ENCODE data around the gene YES1. TPM values are rescaled to one million over a fixed set of nuclear protein-coding genes. Genes with fewer than 3 reads are reported as not detected.

The YES1 gene
- total RNA-seq, 1 donor from 2014 or later = 190 TPM

DNA sequence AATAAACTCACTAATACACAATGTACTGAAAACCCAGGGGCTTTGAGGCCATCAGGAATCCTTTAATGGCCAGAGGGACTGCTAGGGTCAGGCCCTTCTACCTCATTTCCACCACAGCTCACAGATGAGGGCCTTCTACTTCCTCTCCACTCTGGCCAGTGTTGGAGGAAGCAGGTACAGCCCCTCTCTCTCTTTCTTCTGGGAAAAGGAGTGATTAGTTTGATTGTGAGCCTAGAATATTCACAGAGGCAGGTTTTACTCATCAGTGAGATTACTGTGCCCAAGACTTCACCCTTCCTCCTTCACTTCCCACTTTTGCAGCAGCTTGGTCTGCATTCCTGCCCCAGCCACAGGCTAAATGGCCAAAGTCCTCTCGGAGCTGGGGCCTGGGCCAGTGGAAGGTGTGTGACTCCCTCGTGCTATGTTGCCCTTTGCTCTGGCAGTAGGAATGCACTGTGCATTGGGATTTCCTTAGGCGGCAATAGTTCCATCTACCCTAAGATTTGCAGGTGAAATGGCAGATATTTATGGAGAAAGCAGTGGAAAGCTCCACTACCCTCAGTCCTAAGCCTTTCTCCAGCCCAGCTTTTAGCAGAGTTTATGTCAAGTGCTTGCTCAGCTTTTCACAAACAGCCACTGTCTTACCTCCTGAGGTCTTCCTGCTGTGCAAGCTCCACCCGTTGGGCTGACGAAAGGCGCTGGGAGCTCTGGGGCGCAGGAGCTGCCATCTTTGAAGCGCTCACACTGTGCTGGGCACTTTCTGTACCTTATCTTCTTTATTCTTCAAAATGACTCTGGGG lies 36.2 kb upstream of the YES1 start:
- TF ChIP-seq, protein P1, sequence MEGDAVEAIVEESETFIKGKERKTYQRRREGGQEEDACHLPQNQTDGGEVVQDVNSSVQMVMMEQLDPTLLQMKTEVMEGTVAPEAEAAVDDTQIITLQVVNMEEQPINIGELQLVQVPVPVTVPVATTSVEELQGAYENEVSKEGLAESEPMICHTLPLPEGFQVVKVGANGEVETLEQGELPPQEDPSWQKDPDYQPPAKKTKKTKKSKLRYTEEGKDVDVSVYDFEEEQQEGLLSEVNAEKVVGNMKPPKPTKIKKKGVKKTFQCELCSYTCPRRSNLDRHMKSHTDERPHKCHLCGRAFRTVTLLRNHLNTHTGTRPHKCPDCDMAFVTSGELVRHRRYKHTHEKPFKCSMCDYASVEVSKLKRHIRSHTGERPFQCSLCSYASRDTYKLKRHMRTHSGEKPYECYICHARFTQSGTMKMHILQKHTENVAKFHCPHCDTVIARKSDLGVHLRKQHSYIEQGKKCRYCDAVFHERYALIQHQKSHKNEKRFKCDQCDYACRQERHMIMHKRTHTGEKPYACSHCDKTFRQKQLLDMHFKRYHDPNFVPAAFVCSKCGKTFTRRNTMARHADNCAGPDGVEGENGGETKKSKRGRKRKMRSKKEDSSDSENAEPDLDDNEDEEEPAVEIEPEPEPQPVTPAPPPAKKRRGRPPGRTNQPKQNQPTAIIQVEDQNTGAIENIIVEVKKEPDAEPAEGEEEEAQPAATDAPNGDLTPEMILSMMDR (IDR thresholded peaks at IDR 0.05; ENCODE audit: unreplicated experiment) = no peak
- no peak for DNase-seq (ENCODE audit: low spot score)
- Mint-ChIP-seq H3K4me1 (ENCODE audit: unreplicated experiment) (peaks cover 16% of the 10 kb centered on the region), H3K4me3 (ENCODE audit: unreplicated experiment) (no peak overlapping the region), H3K27ac (ENCODE audit: unreplicated experiment) (peak overlapping the region; percentile 13), H3K9me3 (ENCODE audit: unreplicated experiment) (no peaks in the 10 kb centered on the region), H3K27me3 (ENCODE audit: unreplicated experiment) (peaks cover 4% of the 10 kb centered on the region), H3K36me3 (ENCODE audit: low read depth, unreplicated experiment) (no peaks in the 10 kb centered on the region)

DNA sequence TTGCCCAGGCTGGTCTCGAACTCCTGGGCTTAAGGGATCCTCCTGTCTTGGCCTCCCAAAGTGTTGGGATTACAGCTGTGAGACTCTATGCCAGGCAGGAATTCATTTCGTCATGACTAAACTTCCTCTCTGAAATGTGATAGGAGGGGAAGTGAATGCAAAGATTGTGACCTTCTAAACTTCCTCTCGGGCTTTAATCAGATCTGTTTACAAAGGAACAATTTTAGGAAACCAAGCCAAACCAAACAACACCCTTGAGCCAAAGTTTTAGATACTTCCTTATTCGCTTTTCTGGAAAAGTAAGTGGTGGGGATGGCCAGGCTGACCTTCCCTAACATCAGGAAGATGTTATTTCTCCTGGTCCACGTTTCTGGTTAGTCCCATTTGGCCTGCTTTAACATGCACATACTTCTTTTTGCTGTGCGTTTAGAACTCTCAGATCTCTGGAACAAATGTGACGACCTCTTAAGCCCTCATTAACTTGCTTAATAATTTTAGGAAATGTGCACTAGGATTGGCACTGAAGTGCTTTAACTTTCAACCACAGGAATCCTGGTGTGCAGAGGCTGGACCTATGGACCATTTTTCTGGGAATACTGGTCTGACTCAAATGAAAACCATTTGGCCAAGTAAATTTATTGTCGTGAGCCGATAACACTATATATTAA lies 33.2 kb upstream of the YES1 start:
- DNase-seq (ENCODE audit: low spot score) = no peak

DNA sequence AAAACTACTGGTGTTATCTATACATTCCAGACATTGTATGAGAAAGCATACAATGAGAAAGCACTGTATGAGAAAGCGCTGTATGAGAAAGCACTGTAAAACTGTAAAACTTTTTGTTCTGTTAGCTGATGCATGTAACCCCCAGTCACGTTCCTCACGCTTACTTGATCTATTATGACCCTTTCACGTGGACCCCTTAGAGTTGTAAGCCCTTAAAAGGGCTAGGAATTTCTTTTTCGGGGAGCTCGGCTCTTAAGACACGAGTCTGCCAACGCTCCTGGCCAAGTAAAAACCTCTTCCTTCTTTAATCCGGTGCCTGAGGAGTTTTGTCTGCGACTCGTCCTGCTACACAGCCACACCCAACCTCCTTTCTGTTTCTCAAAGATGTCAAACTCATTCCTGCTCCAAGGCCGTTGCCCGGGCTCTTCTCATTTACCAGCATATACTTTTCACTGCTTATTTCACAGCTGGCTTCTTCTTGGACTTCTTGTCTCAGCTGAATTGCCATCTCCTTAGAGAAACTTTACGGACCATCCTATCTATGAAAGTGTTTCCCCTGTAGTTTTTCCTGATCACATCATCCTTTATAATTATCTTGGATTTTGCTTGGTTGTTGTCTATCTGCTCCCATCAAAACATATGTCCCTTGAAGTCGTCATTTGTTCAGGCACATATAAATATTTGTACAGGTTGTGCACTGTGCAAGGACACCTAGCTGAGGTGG lies 29.8 kb upstream of the YES1 start:
- H3K9me3 Mint-ChIP-seq (ENCODE audit: unreplicated experiment) = no peaks in the 10 kb centered on the region
- peaks cover 24% of the 10 kb centered on the region for H3K4me1 Mint-ChIP-seq (ENCODE audit: unreplicated experiment)
- DNase-seq (ENCODE audit: low spot score) = no peak
- H3K4me3 Mint-ChIP-seq (ENCODE audit: unreplicated experiment) = no peak overlapping the region
- H3K27me3 Mint-ChIP-seq (ENCODE audit: unreplicated experiment) = peaks cover 8% of the 10 kb centered on the region
- no peaks in the 10 kb centered on the region for H3K36me3 Mint-ChIP-seq (ENCODE audit: low read depth, unreplicated experiment)
- peak overlapping the region; percentile 44 for H3K27ac Mint-ChIP-seq (ENCODE audit: unreplicated experiment)
- TF ChIP-seq, protein P1 (IDR thresholded peaks at IDR 0.05; ENCODE audit: unreplicated experiment) = no peak

More for the DNA sequence above, 33.2 kb upstream of the YES1 start:
- H3K4me1 Mint-ChIP-seq (ENCODE audit: unreplicated experiment) = peaks cover 29% of the 10 kb centered on the region
- H3K27ac Mint-ChIP-seq (ENCODE audit: unreplicated experiment) = peak overlapping the region; percentile 48
- TF ChIP-seq, protein P1 (IDR thresholded peaks at IDR 0.05; ENCODE audit: unreplicated experiment) = no peak
- H3K9me3 Mint-ChIP-seq (ENCODE audit: unreplicated experiment) = no peaks in the 10 kb centered on the region
- H3K27me3 Mint-ChIP-seq (ENCODE audit: unreplicated experiment) = peaks cover 6% of the 10 kb centered on the region
- H3K36me3 Mint-ChIP-seq (ENCODE audit: low read depth, unreplicated experiment) = no peaks in the 10 kb centered on the region
- H3K4me3 Mint-ChIP-seq (ENCODE audit: unreplicated experiment) = no peak overlapping the region

DNA sequence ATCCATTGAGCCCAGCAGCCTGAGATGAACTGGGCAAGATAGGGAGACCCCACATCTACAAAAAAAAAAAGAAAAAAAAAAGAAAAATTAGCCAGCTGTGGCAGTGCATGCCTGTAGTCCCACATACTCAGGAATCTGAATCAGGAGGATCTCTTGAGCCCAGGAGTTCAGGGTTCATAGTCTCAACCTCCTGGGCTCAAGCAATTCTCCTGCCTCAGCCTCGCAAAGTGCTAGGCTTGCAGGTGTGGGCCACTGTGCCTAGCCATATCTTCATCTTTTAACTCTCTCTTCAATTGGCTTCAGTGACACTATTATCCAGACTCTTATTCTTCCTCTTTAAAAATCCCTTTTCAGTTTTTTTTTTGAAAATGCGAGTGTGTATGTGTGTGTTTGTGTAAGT lies 28.5 kb upstream of the YES1 start:
- H3K4me3 Mint-ChIP-seq (ENCODE audit: unreplicated experiment) = no peak overlapping the region
- H3K36me3 Mint-ChIP-seq (ENCODE audit: low read depth, unreplicated experiment) = peaks cover 4% of the 10 kb centered on the region
- no peak overlapping the region for H3K27ac Mint-ChIP-seq (ENCODE audit: unreplicated experiment)
- TF ChIP-seq, protein P1 (IDR thresholded peaks at IDR 0.05; ENCODE audit: unreplicated experiment) = no peak
- peaks cover 22% of the 10 kb centered on the region for H3K4me1 Mint-ChIP-seq (ENCODE audit: unreplicated experiment)
- H3K27me3 Mint-ChIP-seq (ENCODE audit: unreplicated experiment) = peaks cover 8% of the 10 kb centered on the region
- H3K9me3 Mint-ChIP-seq (ENCODE audit: unreplicated experiment) = no peaks in the 10 kb centered on the region
- no peak for DNase-seq (ENCODE audit: low spot score)

Data from endothelial cell (in vitro differentiated cells).